Cerebellar nuclear complex (tissue), 1 donor: ENCODE data around the gene IVD.

Source experiments
- DNase-seq, 2 experiments: peaks; one replicate each; lab custom pipeline; 2025; lab: John Stamatoyannopoulos, UW

Gene IVD

GRCh38 chr15:40377606-40378005, 28.0 kb upstream of the IVD start:
- no peak for DNase-seq

DNA sequence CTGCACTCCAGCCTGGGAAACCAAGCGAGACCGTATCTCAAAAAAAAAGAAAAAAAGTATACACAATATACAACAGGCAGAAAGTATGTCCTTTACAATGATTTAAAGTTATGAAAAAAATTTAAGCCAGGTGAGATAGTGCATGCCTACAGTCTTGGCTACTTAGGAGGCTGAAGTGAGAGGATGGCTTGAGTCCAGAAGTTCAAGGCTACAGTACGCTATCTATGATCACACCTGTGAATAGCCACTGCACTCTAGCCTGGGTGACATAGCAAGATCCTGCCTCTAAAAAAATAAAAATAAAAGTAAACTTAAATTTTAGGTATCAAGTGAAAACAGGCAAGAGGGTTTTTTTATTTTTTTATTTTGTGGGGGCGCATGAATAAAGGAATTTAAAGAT, 26.2 kb upstream of the IVD start:
- no peak for DNase-seq

- DNase-seq: no peak
These were observed 25.7 kb upstream of the IVD start for GRCh38 chr15:40379853-40380252.

GRCh38 chr15:40380636-40381035, 25.0 kb upstream of the IVD start:
- DNase-seq: no peak

- no peak for DNase-seq
These were observed 23.6 kb upstream of the IVD start for GRCh38 chr15:40381818-40382529.

DNA sequence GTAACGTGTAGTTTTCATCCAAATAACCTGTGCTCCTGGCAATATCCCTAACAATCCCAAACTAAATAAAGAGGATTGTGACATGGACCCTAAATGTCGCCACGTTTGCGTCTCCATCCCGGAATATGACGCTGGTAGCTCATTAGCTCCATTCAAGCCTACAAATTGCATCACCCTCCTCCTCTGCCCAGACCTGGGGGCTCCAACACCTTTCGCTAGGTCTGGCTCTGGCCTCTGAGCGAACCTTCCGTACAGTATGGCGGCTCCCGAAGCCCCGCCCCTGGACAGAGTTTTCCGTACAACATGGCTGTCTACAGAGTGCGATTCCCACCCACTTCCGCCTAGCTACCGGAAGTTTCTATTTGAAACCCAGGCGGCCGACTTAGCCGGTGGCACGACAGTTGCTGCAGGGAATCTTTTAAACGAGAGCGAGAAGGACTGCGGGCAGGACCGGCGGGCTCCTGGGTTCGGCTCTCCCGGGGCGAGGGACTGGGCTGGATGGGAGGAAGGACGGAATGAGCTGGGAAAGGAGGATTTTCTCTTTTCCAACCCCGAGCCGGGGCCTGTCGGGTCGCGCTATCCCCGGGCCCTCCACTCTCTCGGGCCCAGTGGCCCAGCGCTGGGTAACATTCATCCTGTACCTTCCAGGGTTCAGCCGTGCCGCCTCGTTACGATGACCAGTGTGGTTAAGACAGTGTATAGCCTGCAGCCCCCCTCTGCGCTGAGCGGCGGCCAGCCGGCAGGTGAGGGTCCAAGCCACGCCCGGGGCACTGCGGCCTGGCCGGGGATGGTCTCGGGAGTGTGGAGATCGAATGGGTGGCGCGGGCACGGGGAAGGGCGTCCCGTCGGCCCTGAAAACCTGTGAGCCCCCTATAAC, 22.8 kb upstream of the IVD start, which contains the start of gene KNSTRN:
Gene KNSTRN, plus strand, starts transcription at position 142 of the 877 bp plus-strand sequence. Its CDS starts 115 bp downstream, at position 257.
- DNase-seq: peak; percentile 53 to 82

GRCh38 chr15:40386480-40386879, 19.1 kb upstream of the IVD start:
- DNase-seq: no peak

- DNase-seq: no peak
These were observed 16.4 kb upstream of the IVD start for GRCh38 chr15:40388941-40389823.

GRCh38 chr15:40389824-40390595, 15.6 kb upstream of the IVD start:
- DNase-seq: no peak

GRCh38 chr15:40392986-40393948, 12.3 kb upstream of the IVD start:
- no peak for DNase-seq

GRCh38 chr15:40397688-40398412, 7.7 kb upstream of the IVD start:
- DNase-seq: no peak

DNA sequence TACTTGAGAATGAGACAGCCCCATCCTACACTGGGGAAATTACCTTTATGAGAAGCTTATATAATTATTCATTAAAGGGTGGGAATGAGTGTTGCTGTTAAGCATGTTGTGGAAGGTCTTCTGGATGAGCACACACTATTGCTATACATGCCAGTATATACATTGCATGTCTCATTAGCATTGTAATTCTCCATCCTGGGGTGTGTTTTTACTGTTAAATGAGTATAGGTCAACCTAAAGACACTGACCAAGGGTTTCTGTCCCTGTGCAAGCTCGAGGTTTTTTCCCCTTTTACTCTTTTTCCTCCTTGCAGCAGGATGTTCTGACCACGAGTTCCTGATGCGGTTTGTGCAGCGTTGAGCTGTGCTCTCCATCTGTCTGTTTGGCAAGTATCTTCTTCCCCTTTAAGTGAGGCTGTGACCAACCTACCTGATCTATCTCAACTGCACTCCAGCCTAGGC, 7.2 kb upstream of the IVD start:
- no peak for DNase-seq

GRCh38 chr15:40399370-40399769, 6.2 kb upstream of the IVD start:
- no peak for DNase-seq

DNA sequence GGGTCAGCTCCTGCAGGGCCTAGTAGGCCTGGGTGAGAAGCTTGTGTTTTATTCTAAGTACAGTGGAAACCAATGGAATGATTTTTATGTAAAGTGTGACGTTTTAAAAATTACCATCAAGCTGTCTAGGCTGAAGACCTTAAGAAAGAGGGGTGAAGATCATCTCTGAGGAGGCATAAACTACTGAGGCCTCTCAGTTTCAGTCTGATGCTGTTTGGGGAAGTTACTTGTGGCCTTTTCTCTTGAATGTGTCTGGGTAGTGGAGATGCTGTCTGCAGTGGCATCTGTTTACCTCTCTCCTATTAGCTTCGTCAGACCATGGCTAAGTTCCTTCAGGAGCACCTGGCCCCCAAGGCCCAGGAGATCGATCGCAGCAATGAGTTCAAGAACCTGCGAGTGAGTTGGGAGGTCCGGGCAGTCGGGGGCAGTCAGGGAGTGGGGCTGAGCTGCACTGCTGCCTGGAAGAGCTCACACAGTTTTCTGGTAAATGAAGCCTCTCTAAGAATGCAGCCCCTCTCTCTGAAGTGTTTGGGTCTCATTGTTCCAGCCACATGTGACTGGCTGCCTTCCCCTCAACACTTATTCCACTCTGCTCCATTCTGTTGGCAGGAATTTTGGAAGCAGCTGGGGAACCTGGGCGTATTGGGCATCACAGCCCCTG, 1.9 kb downstream of the IVD start:
- DNase-seq: no peak

- DNase-seq: no peak
These were observed 3.8 kb downstream of the IVD start for GRCh38 chr15:40409366-40409765.

DNA sequence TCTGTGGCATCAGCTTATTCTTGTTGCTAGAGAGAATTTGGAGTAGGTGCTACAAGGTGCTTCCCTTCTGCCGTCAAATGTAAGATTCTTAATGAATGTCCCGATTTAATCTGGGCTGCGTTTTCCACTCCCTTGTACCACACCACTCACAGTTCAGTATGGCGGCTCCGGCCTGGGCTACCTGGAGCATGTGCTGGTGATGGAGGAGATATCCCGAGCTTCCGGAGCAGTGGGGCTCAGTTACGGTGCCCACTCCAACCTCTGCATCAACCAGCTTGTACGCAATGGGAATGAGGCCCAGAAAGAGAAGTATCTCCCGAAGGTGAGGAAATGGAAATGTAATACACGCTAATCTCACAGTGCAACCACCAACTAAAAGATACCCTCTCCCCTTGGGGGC, 4.9 kb downstream of the IVD start:
- no peak for DNase-seq

- DNase-seq: no peak
These were observed 6.6 kb downstream of the IVD start for GRCh38 chr15:40412095-40412759.

- no peak for DNase-seq
These were observed 7.4 kb downstream of the IVD start for GRCh38 chr15:40413036-40413435.
